Pancreas (tissue), 10 donors: ENCODE results near the gene SLC1A2. TPM values are rescaled to one million over a fixed set of nuclear protein-coding genes. Genes with fewer than 3 reads are reported as not detected.
A peak's percentile ranks its signal among the peaks of the same experiment; 100 is the strongest.

Experiments used
- ATAC-seq, 4 donors: fragments of 200-7000 bp; cut with Tn5 transposase; one replicate each; pipeline versions ENCODE4 v1.8.0 to v1.9.1; 2020; ENCODE audit warnings: mild to moderate bottlenecking in 4 of 4, moderate library complexity in 4 of 4
- DNase-seq, 6 donors: peaks; one replicate each; pipeline ENCODE4 v3.0.0-alpha.2; 2020
- FAIRE-seq: peaks from 2 replicates; lab custom pipeline; 2012; peaks lifted over from hg19 to GRCh38; lab: Jason Lieb, UNC
- H3K27ac ChIP-seq, 4 donors: fragments of 200-600 bp; sonication (generic); 1 replicate in 3 of 4; 2 replicates in 1 of 4; pipeline versions ENCODE4 v1.5.0 to v1.8.0; 2020
- H3K27me3 ChIP-seq, 4 donors: fragments of 200-600 bp; one replicate each; pipeline ENCODE4 v1.8.0; 2021
- H3K36me3 ChIP-seq, 3 donors: fragments of 200-600 bp; sonication (generic) in 1 of 3; one replicate each; pipeline versions ENCODE4 v1.5.0 to v1.8.0; 2020 to 2021
- H3K4me1 ChIP-seq, 3 donors: fragments of 200-600 bp; one replicate each; pipeline ENCODE4 v1.8.0; 2021
- H3K4me3 ChIP-seq, 4 donors: fragments of 200-600 bp; sonication (generic) in 2 of 4; one replicate each; pipeline versions ENCODE4 v1.5.0 to v1.8.0; 2020 to 2021
- H3K9me3 ChIP-seq, 4 donors: fragments of 200-600 bp; one replicate each; pipeline ENCODE4 v1.8.0; 2021
- CTCF ChIP-seq, 4 donors: fragments of 200-600 bp; sonication (generic) in 3 of 4; IDR thresholded peaks; one replicate each; pipeline versions ENCODE4 v1.5.0 to v1.8.0; 2021; ENCODE audit warnings: antibody characterized with exemption in 4 of 4
- WGBS, 2 donors: extraction: QIAGEN DNeasy Blood & Tissue Kit; methylation state at CpG; one replicate each; pipeline ENCODE4 v1.1.7; 2013; 5-methylcytosine and 5-hydroxymethylcytosine counted together
- intact Hi-C, 3 donors: fragments of 100-400 bp; cut with DNase I; formaldehyde crosslinking; loops; one replicate each; pipeline versions ENCODE4 v1.11.1 to v1.14.2; 2022
- polyA plus RNA-seq, 2 donors: library from polyadenylated mRNA; stranded (reverse); fragments of 200-250 nt; gene quantifications; one replicate each; pipeline ENCODE4 v1.2.3, GENCODE V29; 2013
- total RNA-seq, 6 donors: library from RNA; stranded (reverse); fragmentation: NEBNext Ultra II Directional in 4 of 6; extraction: Animal tissue kit (Norgen Biotek cat#: 25700) in 4 of 6; gene quantifications; one replicate each; pipeline versions ENCODE4 v1.2.1 to v1.2.4, GENCODE V29; 2021 to 2023
- donor health status: healthy with polysubstance abuse.
- donor health status: DM: no; HTN: no; CAD: no; lungs with moderate emphysema.
- donor health status: DM: no; HTN: no; CAD: no.
- donor health status: control.
- donor health status: control.
- donor health status: Bipolar disorder and iron deficiency.
- donor health status: DM: yes; HTN: yes; CAD: no.
- donor health status: DM: no; HTN: no; CAD: no.
- donor health status: DM: no; HTN: no; CAD: no.
- donor health status: DM: yes; HTN: yes; CAD: no.

The SLC1A2 gene
- total and polyA plus RNA-seq, 8 donors = 4.7 to 62.5 (median 35.3) TPM

GRCh38 chr11:35235498-35235897 is 183.9 kb downstream of the SLC1A2 start:
- DNase-seq (no peak), ATAC-seq (no peak), FAIRE-seq (no peak)
- H3K27me3 ChIP-seq = no peaks in the 10 kb centered on the region
- TF ChIP-seq CTCF (IDR thresholded peaks at IDR 0.05) = no peak
- H3K9me3 ChIP-seq = no peaks in the 10 kb centered on the region
- H3K4me3 ChIP-seq = no peak overlapping the region
- peaks cover 0 to 3% (median 0%) of the 10 kb centered on the region in 3 donors for H3K36me3 ChIP-seq
- peaks cover 11 to 56% (median 43%) of the 10 kb centered on the region in 3 donors for H3K4me1 ChIP-seq
- peak overlapping the region; percentile 23 to 66 (median 64) for H3K27ac ChIP-seq
- intact Hi-C loops = no loop called here
- WGBS, 2 donors = 36 to 40% methylated on average over 1 of the region's 1 CpG

- H3K9me3 ChIP-seq = no peaks in the 10 kb centered on the region
- intact Hi-C loops = no loop called here
- no peak overlapping the region for H3K4me3 ChIP-seq
- no peak for DNase-seq
- H3K27me3 ChIP-seq = no peaks in the 10 kb centered on the region
- peak overlapping the region in 3 of 4 donors; percentile 63 to 66 (median 64) for H3K27ac ChIP-seq
- H3K4me1 ChIP-seq = peaks cover 11 to 56% (median 43%) of the 10 kb centered on the region in 3 donors
- FAIRE-seq = no peak
- no peak for TF ChIP-seq CTCF (IDR thresholded peaks at IDR 0.05)
- peaks cover 0 to 7% (median under 1%) of the 10 kb centered on the region in 3 donors for H3K36me3 ChIP-seq
- no peak for ATAC-seq
- 83 to 87% methylated on average over 2 of the region's 2 CpGs for WGBS, 2 donors
Measured at GRCh38 chr11:35235157-35235468, 184.2 kb downstream of the SLC1A2 start.

GRCh38 chr11:35234460-35235156 is 184.8 kb downstream of the SLC1A2 start:
- 89 to 90% methylated on average over 3 of the region's 3 CpGs for WGBS, 2 donors
- no peak overlapping the region for H3K4me3 ChIP-seq
- no peaks in the 10 kb centered on the region for H3K9me3 ChIP-seq
- H3K27me3 ChIP-seq = no peaks in the 10 kb centered on the region
- intact Hi-C loops = no loop called here
- peak overlapping the region in 2 of 4 donors; percentile 63 to 64 for H3K27ac ChIP-seq
- DNase-seq = no peak
- TF ChIP-seq CTCF (IDR thresholded peaks at IDR 0.05) = no peak
- no peak for FAIRE-seq
- no peak for ATAC-seq
- H3K36me3 ChIP-seq = peaks cover 0 to 12% (median 3%) of the 10 kb centered on the region in 3 donors
- peaks cover 11 to 56% (median 42%) of the 10 kb centered on the region in 3 donors for H3K4me1 ChIP-seq

- Histone ChIP-seq H3K4me3 (no peak overlapping the region), H3K27ac (peak overlapping the region in 1 of 4 donors; percentile 63), H3K9me3 (no peaks in the 10 kb centered on the region), H3K36me3 (peaks cover 0 to 15% (median 3%) of the 10 kb centered on the region in 3 donors), H3K27me3 (no peaks in the 10 kb centered on the region), H3K4me1 (peaks cover 11 to 46% (median 31%) of the 10 kb centered on the region in 3 donors)
- FAIRE-seq (no peak), ATAC-seq (no peak), DNase-seq (no peak)
- WGBS, 2 donors = 92 to 100% methylated on average over 1 of the region's 1 CpG
- no peak for TF ChIP-seq CTCF (IDR thresholded peaks at IDR 0.05)
- intact Hi-C loops = no loop called here
Measured at GRCh38 chr11:35233518-35233917, 185.8 kb downstream of the SLC1A2 start.

GRCh38 chr11:35232891-35233330 is 186.4 kb downstream of the SLC1A2 start:
- intact Hi-C loops = no loop called here

More at GRCh38 chr11:35232891-35233330, 186.4 kb downstream of the SLC1A2 start:
- TF ChIP-seq CTCF (IDR thresholded peaks at IDR 0.05) = no peak
- no peak for FAIRE-seq
- no peaks in the 10 kb centered on the region for H3K27me3 ChIP-seq
- peaks cover 8 to 41% (median 27%) of the 10 kb centered on the region in 3 donors for H3K4me1 ChIP-seq
- DNase-seq = no peak
- no peak overlapping the region for H3K4me3 ChIP-seq
- H3K9me3 ChIP-seq = no peaks in the 10 kb centered on the region
- 91 to 95% methylated on average over 4 of the region's 4 CpGs for WGBS, 2 donors
- H3K36me3 ChIP-seq = peaks cover 0 to 15% (median 3%) of the 10 kb centered on the region in 3 donors
- no peak overlapping the region for H3K27ac ChIP-seq
- no peak for ATAC-seq
